Loucy (cell line): ENCODE data around the gene PARD3B.

ENCODE experiments used
- H2AFZ ChIP-seq: fragments of 200-600 bp; sonication (generic); 2 replicates; pipeline ENCODE4 v1.6.0; 2016; ENCODE audit warnings: antibody characterized with exemption, mild to moderate bottlenecking, low read length, moderate library complexity
- H3F3A ChIP-seq: fragments of 200-600 bp; 2 replicates; pipeline ENCODE4 v1.6.0; 2016; ENCODE audit warnings: antibody characterized with exemption, low read depth, mild to moderate bottlenecking
- H3K27me3 ChIP-seq: fragments of 200-600 bp; sonication (generic); 2 replicates; pipeline ENCODE4 v1.6.1; 2014; ENCODE audit warnings: low read length, mild to moderate bottlenecking; ENCODE audit not compliant: insufficient read depth, poor library complexity, severe bottlenecking
- H3K36me3 ChIP-seq: fragments of 200-600 bp; sonication (generic); 2 replicates; pipeline ENCODE4 v1.6.1; 2016; ENCODE audit warnings: low read length; ENCODE audit not compliant: insufficient read depth
- H3K4me1 ChIP-seq: fragments of 200-600 bp; sonication (generic); 2 replicates; pipeline ENCODE4 v1.5.1; 2014; ENCODE audit warnings: low read length, mild to moderate bottlenecking; ENCODE audit not compliant: insufficient read depth, poor library complexity, severe bottlenecking
- H3K4me2 ChIP-seq: fragments of 200-600 bp; sonication (generic); 2 replicates; pipeline ENCODE4 v1.6.0; 2014; ENCODE audit warnings: antibody characterized with exemption, low read length, low read depth, mild to moderate bottlenecking; ENCODE audit not compliant: poor library complexity, severe bottlenecking
- H3K4me3 ChIP-seq: fragments of 200-600 bp; sonication (generic); 2 replicates; pipeline ENCODE4 v1.5.1; 2014; ENCODE audit warnings: low read length, mild to moderate bottlenecking, mixed read lengths; ENCODE audit not compliant: poor library complexity, severe bottlenecking
- H3K79me2 ChIP-seq: fragments of 200-600 bp; sonication (generic); 2 replicates; pipeline ENCODE4 v1.6.1; 2014; ENCODE audit warnings: low read length; ENCODE audit not compliant: insufficient read depth
- H3K9ac ChIP-seq: fragments of 200-600 bp; sonication (generic); 2 replicates; pipeline ENCODE4 v1.6.0; 2014; ENCODE audit warnings: mild to moderate bottlenecking, low read depth, low read length, moderate library complexity; ENCODE audit not compliant: poor library complexity, severe bottlenecking
- H3K9me2 ChIP-seq: fragments of 200-600 bp; sonication (generic); replicated peaks from 2 replicates; pipeline ENCODE4 v1.6.1; 2016; ENCODE audit warnings: low read depth, low read length, mixed read lengths
- H3K9me3 ChIP-seq: fragments of 200-600 bp; sonication (generic); 2 replicates; pipeline ENCODE4 v1.6.1; 2014; ENCODE audit warnings: mild to moderate bottlenecking, antibody characterized with exemption, low read length, low read depth; ENCODE audit not compliant: insufficient read depth
- H4K20me1 ChIP-seq: fragments of 200-600 bp; sonication (generic); 2 replicates; pipeline ENCODE4 v1.6.0; 2014; ENCODE audit warnings: antibody characterized with exemption, low read length, mild to moderate bottlenecking; ENCODE audit not compliant: insufficient read depth, poor library complexity, severe bottlenecking
- EZH2phosphoT487 ChIP-seq: fragments of 200-600 bp; IDR thresholded peaks from 2 replicates; pipeline ENCODE4 v1.6.1; 2018; ENCODE audit warnings: antibody characterized with exemption, mild to moderate bottlenecking, moderate library complexity, borderline replicate concordance
- TF ChIP-seq, protein P1 (sequence below): fragments of 200-600 bp; sonication (generic); conservative IDR thresholded peaks from 2 replicates; pipeline ENCODE4 v1.5.1; 2014; ENCODE audit warnings: mild to moderate bottlenecking, antibody characterized with exemption, low read length

Gene PARD3B

GRCh38 chr2:205495819-205496218 is 950.5 kb downstream of the PARD3B start:
- Histone ChIP-seq H3K9ac (no peak overlapping the region), H3K4me3 (no peak overlapping the region), H3K36me3 (no peaks in the 10 kb centered on the region), H3K9me3 (no peaks in the 10 kb centered on the region), H2AFZ (no peak overlapping the region), H4K20me1 (no peaks in the 10 kb centered on the region), H3K9me2 (no peaks in the 10 kb centered on the region), H3F3A (no peaks in the 10 kb centered on the region), H3K79me2 (no peaks in the 10 kb centered on the region), H3K4me1 (no peaks in the 10 kb centered on the region), H3K4me2 (no peak overlapping the region), H3K27me3 (no peaks in the 10 kb centered on the region)
- TF ChIP-seq, protein P1, sequence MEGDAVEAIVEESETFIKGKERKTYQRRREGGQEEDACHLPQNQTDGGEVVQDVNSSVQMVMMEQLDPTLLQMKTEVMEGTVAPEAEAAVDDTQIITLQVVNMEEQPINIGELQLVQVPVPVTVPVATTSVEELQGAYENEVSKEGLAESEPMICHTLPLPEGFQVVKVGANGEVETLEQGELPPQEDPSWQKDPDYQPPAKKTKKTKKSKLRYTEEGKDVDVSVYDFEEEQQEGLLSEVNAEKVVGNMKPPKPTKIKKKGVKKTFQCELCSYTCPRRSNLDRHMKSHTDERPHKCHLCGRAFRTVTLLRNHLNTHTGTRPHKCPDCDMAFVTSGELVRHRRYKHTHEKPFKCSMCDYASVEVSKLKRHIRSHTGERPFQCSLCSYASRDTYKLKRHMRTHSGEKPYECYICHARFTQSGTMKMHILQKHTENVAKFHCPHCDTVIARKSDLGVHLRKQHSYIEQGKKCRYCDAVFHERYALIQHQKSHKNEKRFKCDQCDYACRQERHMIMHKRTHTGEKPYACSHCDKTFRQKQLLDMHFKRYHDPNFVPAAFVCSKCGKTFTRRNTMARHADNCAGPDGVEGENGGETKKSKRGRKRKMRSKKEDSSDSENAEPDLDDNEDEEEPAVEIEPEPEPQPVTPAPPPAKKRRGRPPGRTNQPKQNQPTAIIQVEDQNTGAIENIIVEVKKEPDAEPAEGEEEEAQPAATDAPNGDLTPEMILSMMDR = no peak
- no peak for TF ChIP-seq EZH2phosphoT487

GRCh38 chr2:205496370-205496769 is 951.1 kb downstream of the PARD3B start:
- Histone ChIP-seq H3K36me3 (no peaks in the 10 kb centered on the region), H3K4me2 (no peak overlapping the region), H3K9me3 (no peaks in the 10 kb centered on the region), H3F3A (no peaks in the 10 kb centered on the region), H4K20me1 (no peaks in the 10 kb centered on the region), H3K79me2 (no peaks in the 10 kb centered on the region), H3K9ac (no peak overlapping the region), H3K4me1 (no peaks in the 10 kb centered on the region), H3K9me2 (no peaks in the 10 kb centered on the region), H3K4me3 (no peak overlapping the region), H3K27me3 (no peaks in the 10 kb centered on the region), H2AFZ (no peak overlapping the region)
- TF ChIP-seq, protein P1 = no peak
- no peak for TF ChIP-seq EZH2phosphoT487

- H3K4me1 ChIP-seq = no peaks in the 10 kb centered on the region
- no peaks in the 10 kb centered on the region for H3K9me3 ChIP-seq
- no peaks in the 10 kb centered on the region for H4K20me1 ChIP-seq
- no peaks in the 10 kb centered on the region for H3K9me2 ChIP-seq
- H3F3A ChIP-seq = no peaks in the 10 kb centered on the region
- H3K27me3 ChIP-seq = no peaks in the 10 kb centered on the region
- no peak overlapping the region for H3K4me3 ChIP-seq
- no peaks in the 10 kb centered on the region for H3K79me2 ChIP-seq
- no peak overlapping the region for H3K9ac ChIP-seq
- TF ChIP-seq EZH2phosphoT487 = no peak
- TF ChIP-seq, protein P1 = no peak
- no peak overlapping the region for H3K4me2 ChIP-seq
- no peak overlapping the region for H2AFZ ChIP-seq
- no peaks in the 10 kb centered on the region for H3K36me3 ChIP-seq
Measured at GRCh38 chr2:205496772-205497171, 951.5 kb downstream of the PARD3B start.
